HepG2 (cell line): Measurements from ENCODE around the gene VAC14. TPM values are rescaled to one million over a fixed set of nuclear protein-coding genes. Genes with fewer than 3 reads are reported as not detected.
A peak's percentile ranks its signal among the peaks of the same experiment; 100 is the strongest.

Experiments used
- ATF7 ChIP-seq, 2 experiments: fragments of 450-650 bp in 1 of 2; sonication (generic) in 1 of 2; formaldehyde crosslinking in 1 of 2; IDR thresholded peaks; 2 replicates each; pipeline versions ENCODE4 v1.4.0 to v1.6.1; 2016 to 2020; ENCODE audit warnings: antibody characterized with exemption in 1 of 2, mild to moderate bottlenecking in 1 of 2, missing genetic modification reagents in 1 of 2
- CENPX ChIP-seq: sonication (generic); formaldehyde crosslinking; IDR thresholded peaks from 2 replicates; pipeline ENCODE4 v1.9.0; 2021; ENCODE audit warnings: mild to moderate bottlenecking, missing genetic modification reagents, moderate library complexity
- DMAP1 ChIP-seq: IDR thresholded peaks from 2 replicates; pipeline ENCODE4 v1.6.1; 2016
- HDAC1 ChIP-seq: sonication (generic); formaldehyde crosslinking; IDR thresholded peaks from 2 replicates; pipeline ENCODE4 v1.5.1; 2020; ENCODE audit warnings: mild to moderate bottlenecking, missing genetic modification reagents
- HNF1B ChIP-seq: sonication (generic); formaldehyde crosslinking; IDR thresholded peaks from 2 replicates; pipeline ENCODE4 v1.5.1; 2020; ENCODE audit warnings: mild to moderate bottlenecking, moderate library complexity, missing genetic modification reagents
- HOMEZ ChIP-seq: IDR thresholded peaks from 2 replicates; pipeline ENCODE4 v1.6.1; 2016; ENCODE audit warnings: low read depth
- MED1 ChIP-seq: sonication (generic); formaldehyde crosslinking; IDR thresholded peaks from 2 replicates; pipeline ENCODE4 v1.4.0; 2020; ENCODE audit warnings: missing genetic modification reagents
- MED8 ChIP-seq: sonication (generic); formaldehyde crosslinking; IDR thresholded peaks from 2 replicates; pipeline ENCODE4 v1.8.1; 2023; ENCODE audit warnings: mild to moderate bottlenecking, missing genetic modification reagents; ENCODE audit not compliant: insufficient replicate concordance
- MIER3 ChIP-seq: IDR thresholded peaks from 2 replicates; pipeline ENCODE4 v1.6.1; 2016; ENCODE audit warnings: missing compliant biosample characterization, borderline replicate concordance
- MLLT10 ChIP-seq: sonication (generic); formaldehyde crosslinking; IDR thresholded peaks from 2 replicates; pipeline ENCODE4 v1.4.0; 2020; ENCODE audit warnings: missing genetic modification reagents
- MLXIP ChIP-seq: sonication (generic); formaldehyde crosslinking; IDR thresholded peaks from 2 replicates; pipeline ENCODE4 v1.9.0; 2021; ENCODE audit warnings: missing genetic modification reagents, borderline replicate concordance
- MXI1 ChIP-seq: IDR thresholded peaks from 3 replicates; pipeline ENCODE4 v1.6.1; 2012; ENCODE audit warnings: low read depth, low read length, inconsistent platforms, borderline replicate concordance
- NFYB ChIP-seq: sonication (generic); formaldehyde crosslinking; IDR thresholded peaks from 2 replicates; pipeline ENCODE4 v1.4.0; 2020; ENCODE audit warnings: missing genetic modification reagents
- PHB2 ChIP-seq: fragments of 450-650 bp; IDR thresholded peaks from 2 replicates; pipeline ENCODE4 v1.6.1; 2018; ENCODE audit not compliant: partially characterized antibody
- RCOR2 ChIP-seq: IDR thresholded peaks from 2 replicates; pipeline ENCODE4 v1.6.1; 2016; ENCODE audit warnings: missing biosample characterization, missing genetic modification reagents
- TAF1 ChIP-seq: sonication (generic); formaldehyde crosslinking; IDR thresholded peaks from 2 replicates; pipeline ENCODE4 v1.4.0; 2020; ENCODE audit warnings: missing genetic modification reagents
- TEAD2 ChIP-seq: sonication (generic); formaldehyde crosslinking; IDR thresholded peaks from 2 replicates; pipeline ENCODE4 v1.9.0; 2021; ENCODE audit warnings: missing genetic modification reagents
- TGIF2 ChIP-seq: IDR thresholded peaks from 2 replicates; pipeline ENCODE4 v1.6.1; 2016; ENCODE audit warnings: control low read depth, missing compliant biosample characterization
- TRIM24 ChIP-seq: sonication (generic); formaldehyde crosslinking; IDR thresholded peaks from 2 replicates; pipeline ENCODE4 v1.8.0; 2022; ENCODE audit warnings: mild to moderate bottlenecking, missing genetic modification reagents
- ZBTB38 ChIP-seq: sonication (generic); formaldehyde crosslinking; IDR thresholded peaks from 2 replicates; pipeline ENCODE4 v1.5.1; 2020; ENCODE audit warnings: mild to moderate bottlenecking, missing genetic modification reagents
- ZNF143 ChIP-seq: sonication (generic); formaldehyde crosslinking; IDR thresholded peaks from 2 replicates; pipeline ENCODE4 v1.4.0; 2020; ENCODE audit warnings: missing genetic modification reagents
- ZNF317 ChIP-seq: sonication (generic); formaldehyde crosslinking; IDR thresholded peaks from 2 replicates; pipeline ENCODE4 v1.5.0; 2020; ENCODE audit warnings: mild to moderate bottlenecking, missing genetic modification reagents
- ZNF703 ChIP-seq: sonication (generic); formaldehyde crosslinking; IDR thresholded peaks from 2 replicates; pipeline ENCODE4 v1.5.1; 2020; ENCODE audit warnings: missing genetic modification reagents, mild to moderate bottlenecking, moderate library complexity, borderline replicate concordance
- ZNF839 ChIP-seq: sonication (generic); formaldehyde crosslinking; IDR thresholded peaks from 2 replicates; pipeline ENCODE4 v1.4.0; 2020; ENCODE audit warnings: missing genetic modification reagents, mild to moderate bottlenecking, borderline replicate concordance
- ZNF879 ChIP-seq: sonication (generic); formaldehyde crosslinking; IDR thresholded peaks from 2 replicates; pipeline ENCODE4 v1.8.1; 2023; ENCODE audit warnings: missing genetic modification reagents
- polyA plus RNA-seq, 8 experiments: library from polyadenylated mRNA; depleted of rRNA in 3 of 8; stranded (reverse) in 7 of 8; unstranded in 1 of 8; fragments of >200 nt; fragmentation: Illumina TruSeq in 4 of 8; extraction: Trizol in 4 of 8; gene quantifications; 2 replicates each; pipeline versions ENCODE4 v1.2.1 to v1.2.3, GENCODE V29; 2011 to 2016; ENCODE audit warnings: low read depth in 4 of 8, missing spikeins in 1 of 8, mixed read lengths in 1 of 8; ENCODE audit not compliant: insufficient read depth in 1 of 8
- total RNA-seq, 5 experiments: library from RNA; depleted of rRNA; stranded (reverse); fragments of >200 nt; fragmentation: Illumina TruSeq; extraction: Trizol; gene quantifications; 2 replicates each; pipeline ENCODE4 v1.2.3, GENCODE V29; 2016; ENCODE audit warnings: low read depth in 1 of 5
- TF ChIP-seq, protein P1 (sequence below): IDR thresholded peaks from 2 replicates; pipeline ENCODE4 v1.6.1; 2018; ENCODE audit warnings: missing genetic modification reagents

The VAC14 gene
- total and polyA plus RNA-seq, 2 of the 13 experiments (the other 11 are each of a cell fraction or from before 2014, with no cell fraction given) = 23.5 to 24.6 TPM

GRCh38 chr16:70685938-70686375 is 115.0 kb downstream of the VAC14 start, which contains the start of gene MTSS2 (continued):
- TF ChIP-seq MLXIP (CRISPR knock-in tag) (no peak), MED8 (CRISPR knock-in tag) (peak; percentile 63), ATF7 (IDR thresholded peaks at IDR 0.05) (no peak), ATF7 (CRISPR knock-in tag; IDR thresholded peaks at IDR 0.05) (no peak), MIER3 (CRISPR knock-in tag) (no peak), ZNF143 (CRISPR knock-in tag) (no peak), ZBTB38 (CRISPR knock-in tag) (no peak), TEAD2 (CRISPR knock-in tag) (no peak), MXI1 (peak; percentile 76; the same call in 2 of the 3 replicates), MLLT10 (CRISPR knock-in tag) (no peak), NFYB (CRISPR knock-in tag) (0 out of 2 replicates have a peak, but pooled peaks have one; percentile 12), TGIF2 (CRISPR knock-in tag) (no peak), ZNF703 (CRISPR knock-in tag) (no peak), ZNF317 (CRISPR knock-in tag) (no peak), HDAC1 (CRISPR knock-in tag) (peak; percentile 15; the same call in 1 of the 2 replicates), DMAP1 (CRISPR knock-in tag) (no peak), TRIM24 (CRISPR knock-in tag) (no peak; the same call in 1 of the 2 replicates), HNF1B (CRISPR knock-in tag) (no peak), CENPX (CRISPR knock-in tag) (no peak), ZNF879 (CRISPR knock-in tag) (no peak), ZNF839 (CRISPR knock-in tag) (no peak), MED1 (CRISPR knock-in tag) (peak; percentile 86), RCOR2 (no peak), TAF1 (CRISPR knock-in tag) (no peak), PHB2 (no peak), HOMEZ (CRISPR knock-in tag) (no peak)
- TF ChIP-seq, protein P1, sequence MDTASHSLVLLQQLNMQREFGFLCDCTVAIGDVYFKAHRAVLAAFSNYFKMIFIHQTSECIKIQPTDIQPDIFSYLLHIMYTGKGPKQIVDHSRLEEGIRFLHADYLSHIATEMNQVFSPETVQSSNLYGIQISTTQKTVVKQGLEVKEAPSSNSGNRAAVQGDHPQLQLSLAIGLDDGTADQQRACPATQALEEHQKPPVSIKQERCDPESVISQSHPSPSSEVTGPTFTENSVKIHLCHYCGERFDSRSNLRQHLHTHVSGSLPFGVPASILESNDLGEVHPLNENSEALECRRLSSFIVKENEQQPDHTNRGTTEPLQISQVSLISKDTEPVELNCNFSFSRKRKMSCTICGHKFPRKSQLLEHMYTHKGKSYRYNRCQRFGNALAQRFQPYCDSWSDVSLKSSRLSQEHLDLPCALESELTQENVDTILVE = no peak
